Neural progenitor cell (in vitro differentiated cells): ENCODE results near the gene IRF8.

Source experiments
- EZH2 ChIP-seq: fragments of 200-600 bp; sonication (generic); IDR thresholded peaks from 2 replicates; pipeline ENCODE4 v1.6.1; 2017; ENCODE audit warnings: antibody characterized with exemption, mild to moderate bottlenecking, moderate library complexity
- EZH2phosphoT487 ChIP-seq: fragments of 200-600 bp; sonication (generic); IDR thresholded peaks from 2 replicates; pipeline ENCODE4 v1.6.1; 2017; ENCODE audit warnings: antibody characterized with exemption
- TF ChIP-seq, protein P1 (sequence below): fragments of 200-600 bp; sonication (generic); IDR thresholded peaks from 2 replicates; pipeline ENCODE4 v1.5.1; 2017; ENCODE audit warnings: antibody characterized with exemption, mild to moderate bottlenecking

DNA sequence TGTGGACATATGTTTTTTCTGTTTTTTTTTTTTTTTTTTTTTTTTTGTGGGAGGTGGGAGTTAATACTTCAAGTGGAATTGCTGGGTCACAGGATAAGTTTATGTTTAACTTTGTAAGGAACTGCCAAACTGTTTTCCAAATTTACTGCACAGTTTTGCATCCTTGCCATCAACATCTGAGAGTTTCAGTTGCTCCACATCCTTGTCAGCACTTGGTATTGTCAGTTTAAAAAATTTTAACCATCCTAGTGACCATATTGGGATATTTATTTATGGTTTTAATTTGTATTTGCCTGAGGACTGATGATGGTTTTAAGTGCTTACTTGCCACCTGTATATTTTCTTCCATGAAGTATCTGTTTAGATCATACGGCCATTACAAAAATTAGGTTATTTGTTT is 34.0 kb upstream of the IRF8 start:
- TF ChIP-seq, protein P1, sequence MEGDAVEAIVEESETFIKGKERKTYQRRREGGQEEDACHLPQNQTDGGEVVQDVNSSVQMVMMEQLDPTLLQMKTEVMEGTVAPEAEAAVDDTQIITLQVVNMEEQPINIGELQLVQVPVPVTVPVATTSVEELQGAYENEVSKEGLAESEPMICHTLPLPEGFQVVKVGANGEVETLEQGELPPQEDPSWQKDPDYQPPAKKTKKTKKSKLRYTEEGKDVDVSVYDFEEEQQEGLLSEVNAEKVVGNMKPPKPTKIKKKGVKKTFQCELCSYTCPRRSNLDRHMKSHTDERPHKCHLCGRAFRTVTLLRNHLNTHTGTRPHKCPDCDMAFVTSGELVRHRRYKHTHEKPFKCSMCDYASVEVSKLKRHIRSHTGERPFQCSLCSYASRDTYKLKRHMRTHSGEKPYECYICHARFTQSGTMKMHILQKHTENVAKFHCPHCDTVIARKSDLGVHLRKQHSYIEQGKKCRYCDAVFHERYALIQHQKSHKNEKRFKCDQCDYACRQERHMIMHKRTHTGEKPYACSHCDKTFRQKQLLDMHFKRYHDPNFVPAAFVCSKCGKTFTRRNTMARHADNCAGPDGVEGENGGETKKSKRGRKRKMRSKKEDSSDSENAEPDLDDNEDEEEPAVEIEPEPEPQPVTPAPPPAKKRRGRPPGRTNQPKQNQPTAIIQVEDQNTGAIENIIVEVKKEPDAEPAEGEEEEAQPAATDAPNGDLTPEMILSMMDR: no peak
- TF ChIP-seq EZH2: no peak
- TF ChIP-seq EZH2phosphoT487: no peak
